ENCODE results near the gene CYP4X1. TPM values are rescaled to one million over a fixed set of nuclear protein-coding genes. Genes with fewer than 3 reads are reported as not detected.
A peak's percentile ranks its signal among the peaks of the same experiment; 100 is the strongest.
"Not testable (repeated sequence)": the region's sequence is repeated elsewhere in the genome, so short reads cannot be mapped to it uniquely, and the experiment has no call there.

Gene CYP4X1, protein sequence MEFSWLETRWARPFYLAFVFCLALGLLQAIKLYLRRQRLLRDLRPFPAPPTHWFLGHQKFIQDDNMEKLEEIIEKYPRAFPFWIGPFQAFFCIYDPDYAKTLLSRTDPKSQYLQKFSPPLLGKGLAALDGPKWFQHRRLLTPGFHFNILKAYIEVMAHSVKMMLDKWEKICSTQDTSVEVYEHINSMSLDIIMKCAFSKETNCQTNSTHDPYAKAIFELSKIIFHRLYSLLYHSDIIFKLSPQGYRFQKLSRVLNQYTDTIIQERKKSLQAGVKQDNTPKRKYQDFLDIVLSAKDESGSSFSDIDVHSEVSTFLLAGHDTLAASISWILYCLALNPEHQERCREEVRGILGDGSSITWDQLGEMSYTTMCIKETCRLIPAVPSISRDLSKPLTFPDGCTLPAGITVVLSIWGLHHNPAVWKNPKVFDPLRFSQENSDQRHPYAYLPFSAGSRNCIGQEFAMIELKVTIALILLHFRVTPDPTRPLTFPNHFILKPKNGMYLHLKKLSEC
- not detected in 2 replicates for total RNA-seq (2014; rRNA removed; shearing (Covaris generic))

DNA sequence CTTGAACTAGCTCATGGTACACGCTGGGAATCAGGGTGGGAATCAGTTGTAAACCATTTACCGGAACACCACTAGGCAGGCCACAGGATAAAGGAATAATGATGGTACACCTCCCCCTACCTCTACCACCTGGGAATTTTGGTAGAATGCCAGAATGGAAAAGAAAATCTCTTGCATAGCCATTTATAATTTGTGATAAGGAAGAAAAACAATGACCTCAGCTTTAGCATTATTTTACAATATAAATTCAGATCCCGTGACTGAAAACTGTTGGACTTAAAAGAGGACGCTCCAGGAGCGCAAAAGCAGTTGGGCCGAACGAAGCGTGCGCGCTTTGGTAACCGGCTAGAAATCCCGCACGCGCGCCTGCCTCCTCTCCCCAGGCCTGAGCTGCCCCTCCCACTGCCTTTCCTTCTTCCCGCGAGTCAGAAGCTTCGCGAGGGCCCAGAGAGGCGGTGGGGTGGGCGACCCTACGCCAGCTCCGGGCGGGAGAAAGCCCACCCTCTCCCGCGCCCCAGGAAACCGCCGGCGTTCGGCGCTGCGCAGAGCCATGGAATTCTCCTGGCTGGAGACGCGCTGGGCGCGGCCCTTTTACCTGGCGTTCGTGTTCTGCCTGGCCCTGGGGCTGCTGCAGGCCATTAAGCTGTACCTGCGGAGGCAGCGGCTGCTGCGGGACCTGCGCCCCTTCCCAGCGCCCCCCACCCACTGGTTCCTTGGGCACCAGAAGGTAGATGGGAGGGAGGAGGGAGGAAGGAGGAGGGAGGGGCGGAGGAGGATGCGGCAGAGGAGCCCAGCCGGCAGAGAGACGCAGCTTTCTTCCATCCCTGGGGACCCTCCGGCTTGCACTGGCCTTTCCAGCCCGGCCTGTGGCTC lies at the start of gene CYP4X1:
Gene CYP4X1 (plus strand): TSS at position 402 of the 873 bp plus-strand sequence. CDS start 149 bp downstream, at position 551.
- DNase-seq (ENCODE audit: low spot score): no peak

DNA sequence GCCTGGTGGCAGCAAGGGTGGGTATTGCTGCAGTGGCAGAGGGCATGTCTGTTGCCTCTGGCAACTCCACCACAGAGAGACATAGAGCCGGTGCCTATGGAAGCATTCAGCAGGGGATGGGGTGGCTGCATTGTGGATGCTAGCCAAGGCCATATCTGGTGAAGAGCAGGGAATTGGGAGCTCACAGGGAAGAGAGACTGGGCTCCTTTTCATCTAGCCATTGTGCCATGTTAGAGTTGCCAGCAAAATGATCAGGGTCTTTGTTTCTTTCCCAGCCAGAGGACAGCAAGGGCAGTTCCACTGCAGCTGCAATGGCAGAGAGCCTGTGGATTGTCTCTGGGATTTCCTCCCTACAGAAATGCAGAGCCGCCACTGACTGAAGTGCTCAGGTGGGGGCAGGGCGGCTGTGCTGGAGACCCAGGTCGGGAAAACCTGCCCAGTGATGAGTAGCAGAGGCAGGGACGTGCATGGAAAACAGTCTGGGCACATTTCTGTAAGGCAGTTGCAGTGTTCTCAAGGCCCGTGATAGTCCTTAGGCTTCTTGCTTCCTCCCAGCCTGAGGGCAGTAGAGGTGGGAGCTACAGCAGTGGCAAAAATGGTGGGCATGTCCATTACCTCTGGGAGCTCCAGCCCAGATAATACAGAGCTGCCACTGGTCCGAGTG lies 40.2 kb upstream of the CYP4X1 start:
- DNase-seq (ENCODE audit: low spot score): no peak

DNA sequence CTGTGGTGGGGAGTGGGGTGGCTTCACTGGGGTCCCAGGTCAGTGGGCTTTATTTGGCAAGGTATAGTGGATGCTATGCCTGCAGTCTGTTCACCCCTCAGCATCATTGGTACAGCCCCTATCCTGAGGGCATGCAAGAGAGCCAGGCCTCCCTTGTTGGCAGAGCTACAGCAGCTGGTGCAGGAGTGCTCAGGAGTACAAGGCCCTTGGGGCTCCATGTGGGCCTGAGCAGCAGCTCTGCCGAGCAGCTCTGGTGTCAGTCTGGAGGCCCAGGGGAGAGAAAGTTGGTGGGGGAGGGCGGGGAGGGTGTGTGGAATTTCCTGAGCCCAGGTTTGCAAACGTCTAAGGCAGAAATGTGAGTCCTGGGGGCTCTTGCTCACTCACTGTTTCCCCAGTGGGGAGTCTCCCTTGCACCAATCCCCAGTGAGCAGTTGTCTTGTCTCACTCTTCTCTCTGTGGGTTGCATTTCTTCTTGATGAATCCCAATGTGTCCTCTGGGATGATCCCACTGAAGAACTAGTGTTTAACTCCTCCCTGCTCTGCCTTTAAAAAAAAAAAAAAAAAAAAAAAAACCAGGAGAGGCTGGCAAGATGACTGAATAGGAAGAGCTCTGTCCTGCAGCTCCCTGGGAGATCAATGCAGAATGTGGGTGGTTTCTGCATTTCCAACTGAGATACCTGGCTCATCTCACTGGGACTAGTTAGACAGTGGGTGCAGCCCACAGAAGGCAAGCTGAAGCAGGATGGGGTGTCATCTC lies 39.5 kb upstream of the CYP4X1 start:
- no peak for DNase-seq (ENCODE audit: low spot score)

DNA sequence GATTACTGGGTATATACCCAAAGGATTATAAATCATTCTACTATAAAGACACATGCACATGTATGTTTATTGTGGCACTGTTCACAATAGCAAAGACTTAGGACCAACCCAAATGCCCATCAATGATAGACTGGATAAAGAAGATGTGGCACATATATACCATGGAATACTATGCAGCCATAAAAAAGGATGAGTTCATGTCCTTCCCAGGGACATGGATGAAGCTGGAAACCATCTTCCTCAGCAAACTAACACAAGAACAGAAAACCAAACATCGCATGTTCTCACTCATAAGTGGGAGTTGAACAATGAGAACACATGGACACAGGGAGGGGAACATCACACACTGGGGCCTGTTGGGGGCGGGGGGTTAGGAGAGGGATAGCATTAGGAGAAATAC lies 32.9 kb upstream of the CYP4X1 start:
- DNase-seq (ENCODE audit: low spot score): not testable (repeated sequence)

DNA sequence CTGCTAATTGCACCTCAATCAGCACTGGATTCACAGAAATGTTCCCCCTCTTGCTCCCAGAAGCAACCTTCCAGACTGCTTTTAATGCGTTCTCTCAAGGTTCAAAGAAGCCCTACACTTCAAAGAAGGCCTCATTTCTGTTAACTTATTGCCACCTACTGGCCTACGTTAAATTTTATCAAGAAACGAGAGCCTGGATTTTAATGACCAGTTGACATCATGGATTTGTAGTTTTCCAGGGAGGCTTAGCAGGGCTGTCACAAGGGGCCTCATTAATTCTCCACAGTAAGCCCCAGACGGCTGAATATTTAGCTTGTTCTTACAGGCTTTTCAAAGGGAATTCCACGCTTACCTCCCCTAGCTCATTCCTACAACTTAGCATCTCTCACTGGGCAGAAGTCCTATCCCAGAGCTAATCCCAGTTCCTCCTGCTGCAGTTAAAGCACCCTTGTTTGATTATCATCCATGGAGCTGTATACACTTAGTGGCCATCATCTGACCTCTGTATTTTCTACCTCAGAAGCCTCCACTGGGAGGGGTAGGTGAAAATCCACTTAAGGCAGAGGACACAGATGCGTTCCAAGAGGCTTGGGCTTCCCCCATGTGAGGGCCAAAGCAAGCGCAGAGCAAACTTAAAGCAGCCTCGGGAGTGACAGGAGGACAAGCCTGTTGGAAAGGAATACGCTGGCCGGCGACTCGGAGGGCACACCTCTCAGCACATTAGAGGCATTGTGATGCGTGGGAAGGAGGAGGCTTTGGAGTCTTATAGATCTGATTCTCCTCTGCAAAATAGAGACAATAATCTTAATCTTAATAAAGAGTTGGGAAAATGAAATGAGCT lies 32.2 kb upstream of the CYP4X1 start:
- DNase-seq (ENCODE audit: low spot score): peak; percentile 61

DNA sequence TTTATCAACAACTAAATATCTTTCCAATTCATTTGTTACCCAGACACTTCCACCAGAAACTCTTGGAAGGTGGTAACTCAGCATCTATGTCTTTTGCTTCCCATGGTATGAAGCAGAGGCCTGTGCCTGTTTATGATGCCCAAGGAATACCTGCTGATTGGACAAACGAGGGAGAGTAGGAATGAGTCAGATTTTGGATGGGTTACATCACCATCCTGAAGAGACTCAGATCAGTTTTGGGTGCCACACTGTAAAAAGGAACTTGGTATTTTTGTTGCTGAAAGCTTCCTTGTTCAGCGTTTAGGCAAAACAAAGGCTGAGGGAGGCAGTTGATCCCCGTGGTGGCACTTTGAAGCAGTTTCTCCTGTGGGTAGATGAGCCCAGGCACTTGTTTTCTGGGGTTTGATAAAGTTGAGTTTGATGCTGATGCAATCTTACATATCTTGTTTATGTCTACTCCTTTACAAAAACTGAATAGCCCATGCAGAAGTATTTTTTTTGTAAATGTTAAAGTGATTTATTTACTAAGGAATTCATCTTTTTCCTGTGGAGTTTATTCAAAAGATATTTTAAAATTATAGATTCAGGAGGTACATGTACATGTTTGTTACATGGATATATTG lies 26.7 kb upstream of the CYP4X1 start:
- no peak for DNase-seq (ENCODE audit: low spot score)

DNA sequence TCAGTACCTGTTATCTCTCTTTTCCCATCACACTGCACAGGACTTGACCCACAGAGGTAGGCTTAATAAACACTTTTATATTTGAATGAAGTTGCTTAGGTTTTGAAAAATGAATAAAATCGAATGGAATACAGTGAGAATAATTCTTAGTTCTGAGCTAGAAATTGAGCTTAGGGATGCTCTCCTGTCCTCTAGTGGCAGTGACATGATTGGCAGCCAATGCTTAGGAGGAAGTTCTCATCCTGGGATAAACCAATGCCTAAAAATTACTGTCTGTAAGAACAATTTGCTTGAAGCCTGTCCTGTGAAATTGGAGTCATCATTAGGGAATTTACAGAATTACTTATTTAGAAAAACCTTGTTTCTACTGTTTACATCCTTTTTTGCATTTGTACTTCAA lies 21.3 kb upstream of the CYP4X1 start:
- peak; percentile 16 for DNase-seq (ENCODE audit: low spot score)

DNA sequence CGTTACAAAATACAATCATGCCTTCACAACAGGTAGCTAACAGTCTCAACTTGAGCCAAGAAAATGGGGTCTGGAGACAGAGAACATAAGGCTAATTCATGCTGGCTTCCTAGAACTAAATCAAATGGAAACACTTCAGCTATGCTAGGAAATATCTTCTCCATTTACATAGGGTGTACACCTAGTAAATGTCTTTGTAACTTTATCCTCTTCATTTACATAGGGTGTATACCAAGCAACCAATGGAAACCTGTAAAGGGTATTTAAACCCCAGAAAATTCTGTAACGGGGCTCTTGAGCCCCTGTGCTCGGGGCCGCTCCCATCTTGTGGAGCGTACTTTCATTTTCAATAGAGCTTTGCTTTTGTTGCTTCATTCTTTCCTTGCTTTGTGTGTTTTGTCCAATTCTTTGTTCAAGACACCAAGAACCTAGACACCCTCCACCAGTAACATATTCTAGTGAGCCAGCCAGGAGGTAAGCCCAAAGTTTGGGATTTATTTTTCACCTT lies 19.5 kb upstream of the CYP4X1 start:
- no peak for DNase-seq (ENCODE audit: low spot score)

DNA sequence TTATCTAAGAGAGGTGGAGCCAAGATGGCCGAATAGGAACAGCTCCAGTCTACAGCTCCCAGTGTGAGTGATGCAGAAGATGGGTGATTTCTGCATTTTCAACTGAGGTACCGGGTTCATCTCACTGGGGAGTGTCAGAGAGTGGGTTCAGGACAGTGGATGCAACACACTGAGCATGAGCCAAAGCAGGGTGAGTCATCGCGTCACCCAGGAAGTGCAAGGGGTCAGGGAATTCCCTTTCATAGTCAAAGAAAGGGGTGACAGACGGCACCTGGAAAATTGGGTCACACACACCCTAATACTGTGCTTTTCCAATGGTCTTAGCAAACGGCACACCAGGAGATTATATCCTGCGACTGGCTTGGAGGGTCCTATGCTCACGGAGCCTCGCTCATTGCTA lies 17.0 kb upstream of the CYP4X1 start:
- DNase-seq (ENCODE audit: low spot score): not testable (repeated sequence)

DNA sequence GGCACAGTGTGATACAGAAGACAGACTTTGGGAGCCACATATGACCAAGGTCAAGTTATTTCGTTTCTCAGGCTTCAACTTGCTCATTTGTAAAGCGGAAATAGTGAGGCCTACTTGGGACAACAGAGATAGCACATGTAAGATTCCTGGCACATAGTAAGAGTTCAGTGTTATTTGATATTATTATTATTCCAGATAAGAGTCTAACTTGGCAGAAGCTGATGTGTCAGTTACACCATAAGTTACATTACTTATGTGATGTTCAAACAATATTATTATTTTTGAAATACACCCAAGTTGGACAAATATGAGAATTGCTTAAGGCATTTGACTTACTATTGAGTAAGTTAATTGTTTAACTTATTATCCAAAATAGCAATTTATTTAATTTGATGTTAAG lies 10.2 kb upstream of the CYP4X1 start:
- no peak for DNase-seq (ENCODE audit: low spot score)

DNA sequence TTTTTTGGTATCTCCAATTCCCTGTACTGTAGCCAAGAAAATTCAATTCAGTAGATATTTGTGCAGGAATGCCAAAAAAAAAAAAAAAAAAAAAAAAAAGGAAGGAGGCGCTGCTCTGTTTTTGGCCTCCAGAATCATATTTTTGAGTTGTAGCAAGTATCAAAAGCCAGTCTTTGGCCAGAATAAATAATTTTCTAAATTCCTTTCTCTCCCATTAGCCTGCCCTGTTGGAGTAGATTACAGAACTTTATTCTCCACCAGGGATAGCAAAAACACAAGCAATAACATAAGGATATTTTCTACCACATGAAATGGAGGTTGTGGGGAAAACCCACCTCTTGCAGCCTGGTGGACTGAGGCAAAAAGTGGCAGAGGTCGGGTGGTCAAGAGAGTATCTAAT lies 2.4 kb upstream of the CYP4X1 start:
- DNase-seq (ENCODE audit: low spot score): no peak

DNA sequence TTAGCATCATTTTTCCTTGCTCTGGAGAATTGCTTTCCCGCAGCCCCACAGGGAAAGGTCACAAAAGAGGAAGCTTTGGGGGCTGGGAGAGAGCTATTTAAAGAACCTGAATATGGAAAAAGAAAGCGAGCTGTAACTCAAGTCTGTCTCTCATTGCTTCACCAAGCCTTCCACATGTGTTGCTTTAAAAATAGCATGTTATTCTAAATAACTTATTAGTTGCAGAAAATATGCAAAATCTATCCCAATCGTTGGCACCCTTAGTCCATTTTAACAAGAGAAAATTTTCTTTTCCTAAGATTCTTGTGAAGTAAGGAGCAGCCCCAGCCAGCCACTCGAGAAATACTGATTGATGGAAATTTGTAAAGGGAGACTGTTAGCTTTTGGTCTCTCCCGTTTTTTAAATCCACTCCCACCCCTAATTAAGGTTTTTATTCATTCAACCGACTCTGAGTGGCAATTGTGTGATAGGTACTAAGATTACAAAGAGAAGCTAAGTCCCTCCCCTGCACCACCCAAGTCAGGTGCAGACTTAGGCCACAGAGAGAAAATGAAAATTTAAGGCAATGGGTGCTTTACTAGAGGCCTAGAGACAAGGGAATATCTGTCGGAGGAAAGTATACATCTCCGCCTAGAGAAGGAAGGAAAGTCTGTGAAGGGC lies 802 bp downstream of the CYP4X1 start:
- DNase-seq (ENCODE audit: low spot score): no peak

DNA sequence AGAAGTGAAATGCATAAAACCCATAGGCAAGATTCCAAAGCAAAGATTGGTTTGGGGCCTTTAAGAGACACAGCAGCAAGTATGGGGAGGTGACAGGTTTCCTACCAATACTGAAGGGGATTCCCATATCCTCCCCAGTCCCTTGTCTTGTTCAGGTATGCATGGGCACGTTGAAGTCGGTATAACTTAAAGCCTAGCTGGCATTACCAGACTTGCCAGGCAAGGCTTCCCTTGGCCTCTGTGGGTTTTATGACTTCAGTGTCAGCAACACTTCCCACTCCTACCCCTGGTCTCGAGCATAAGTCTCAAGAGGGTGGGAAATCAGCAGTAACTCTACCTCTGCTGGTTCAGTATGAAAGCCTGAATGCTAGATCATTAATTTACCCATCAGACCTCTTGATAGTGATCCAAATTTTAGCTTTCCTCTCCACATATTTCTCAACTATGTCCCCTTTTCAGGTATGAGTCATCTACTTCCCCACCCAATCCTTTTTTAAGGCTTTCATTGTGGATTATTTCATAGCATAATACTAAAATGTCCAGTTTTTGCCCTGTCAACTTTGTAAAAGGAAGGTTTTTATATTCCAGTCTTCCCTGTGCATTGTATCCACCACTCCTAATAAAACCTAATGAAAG lies 6.8 kb downstream of the CYP4X1 start:
- DNase-seq (ENCODE audit: low spot score): no peak

DNA sequence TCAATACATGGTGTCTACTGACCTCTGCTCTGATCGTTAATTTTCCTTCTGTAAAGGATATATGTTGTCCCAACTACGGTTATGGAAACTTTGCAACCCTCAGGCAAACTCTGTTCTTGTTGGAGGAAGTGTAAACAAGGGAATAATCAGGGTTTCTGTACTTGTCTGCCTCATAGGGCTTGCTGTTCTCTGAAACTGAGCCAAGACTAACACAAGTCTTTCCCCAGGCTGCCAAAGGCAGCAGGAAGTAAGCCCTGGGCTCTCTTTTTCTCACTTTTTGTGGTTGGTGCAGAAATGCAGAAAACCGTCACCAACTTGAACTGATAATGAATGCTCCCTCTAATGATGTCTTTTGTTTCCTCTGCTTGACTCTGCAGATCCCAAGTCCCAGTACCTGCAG lies 7.6 kb downstream of the CYP4X1 start:
- DNase-seq (ENCODE audit: low spot score): peak; percentile 7

DNA sequence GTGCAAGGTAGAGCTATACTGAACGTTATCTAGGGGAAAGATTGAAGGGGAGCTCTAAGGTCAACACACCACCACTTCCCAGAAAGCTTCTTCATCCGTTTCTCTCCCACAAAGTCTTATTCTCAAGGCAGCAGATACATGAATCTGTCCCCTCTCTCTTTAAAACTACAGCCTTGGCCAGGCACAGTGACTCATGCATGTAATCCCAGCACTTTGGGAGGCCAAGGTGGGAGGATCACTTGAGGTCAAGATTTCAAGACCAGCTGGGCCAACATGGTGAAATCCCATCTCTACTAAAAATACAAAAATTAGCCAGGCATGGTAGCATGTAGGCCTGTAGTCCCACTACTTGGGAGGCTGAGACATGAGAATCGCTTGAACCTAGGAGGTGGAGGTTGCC lies 8.1 kb downstream of the CYP4X1 start:
- DNase-seq (ENCODE audit: low spot score): no peak

DNA sequence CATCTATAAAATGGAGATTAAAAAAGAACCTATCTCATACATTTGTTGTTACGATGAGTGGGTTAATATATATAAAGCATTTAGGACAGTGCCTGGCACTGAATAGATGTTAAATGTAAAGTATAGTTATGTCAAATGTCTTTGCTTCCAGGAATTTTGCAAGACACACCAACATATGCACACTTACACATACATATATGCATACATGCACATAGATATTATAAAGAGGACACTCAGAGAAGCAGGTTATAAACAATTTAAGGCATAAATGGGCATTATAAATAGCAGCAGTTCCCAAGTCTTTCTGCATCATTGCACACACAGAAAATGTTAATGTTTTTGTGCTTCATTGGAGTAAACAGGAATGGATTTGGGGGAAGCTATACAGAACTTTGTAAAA lies 13.3 kb downstream of the CYP4X1 start:
- DNase-seq (ENCODE audit: low spot score): no peak

DNA sequence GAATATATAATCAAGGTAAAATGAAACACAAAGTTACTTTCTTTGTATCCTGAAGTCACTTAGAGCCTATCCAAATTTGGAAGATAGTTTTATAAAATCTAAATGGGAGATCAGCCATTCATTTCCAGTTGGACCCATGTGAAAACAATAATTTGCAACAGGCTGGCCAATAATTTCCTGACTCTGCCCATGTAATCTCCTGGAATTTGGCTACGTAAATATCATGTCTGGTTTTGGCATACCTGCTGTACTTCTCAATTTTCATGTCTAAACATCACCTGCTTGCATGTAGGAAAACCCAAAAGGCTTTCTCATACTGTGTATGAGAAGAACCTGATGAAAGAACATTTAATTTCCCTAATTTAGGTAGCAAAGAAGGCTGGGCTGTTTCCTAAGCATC lies 35.9 kb downstream of the CYP4X1 start:
- DNase-seq (ENCODE audit: low spot score): no peak

DNA sequence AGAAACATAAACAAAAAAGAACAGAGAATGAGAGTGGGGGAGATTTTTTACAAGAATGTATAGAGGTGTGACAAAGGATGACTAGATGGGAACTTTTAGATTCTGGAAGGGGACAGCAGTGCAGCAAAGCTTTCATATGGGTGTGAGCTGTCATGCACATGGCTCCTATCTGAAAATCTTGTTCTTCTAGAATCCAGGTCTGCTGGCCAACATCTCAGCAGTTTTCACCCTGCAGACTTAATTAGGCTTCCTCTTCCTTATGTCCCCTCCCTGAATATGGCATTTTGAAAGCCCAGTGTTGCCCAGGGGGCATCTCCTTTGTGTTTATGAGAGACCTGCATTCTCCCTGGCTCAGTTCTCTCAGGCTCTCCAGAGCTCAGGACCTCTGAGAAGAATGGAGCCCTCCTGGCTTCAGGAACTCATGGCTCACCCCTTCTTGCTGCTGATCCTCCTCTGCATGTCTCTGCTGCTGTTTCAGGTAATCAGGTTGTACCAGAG lies 43.7 kb downstream of the CYP4X1 start, which contains the start of gene CYP4Z1:
Gene CYP4Z1 (plus strand): TSS at position 135 of the 498 bp plus-strand sequence. CDS start 260 bp downstream, at position 395.
- no peak for DNase-seq (ENCODE audit: low spot score)

Measured in HT-29 (cell line).